NB4 (cell line): ENCODE data around the gene OBSL1.

ENCODE experiments used
- DNase-seq: peaks from one replicate; pipeline ENCODE4 v3.0.0; 2010; ENCODE audit warnings: low read depth
- H3K4me3 ChIP-seq: one replicate; pipeline ENCODE4 v1.5.1; 2011; ENCODE audit warnings: mild to moderate bottlenecking, low read depth, low read length, moderate library complexity
- CTCF ChIP-seq: IDR thresholded peaks from one replicate; pipeline ENCODE4 v1.5.1; 2012; ENCODE audit warnings: low read depth, low read length
- MAX ChIP-seq: IDR thresholded peaks from 2 replicates; pipeline ENCODE4 v1.6.1; 2011; ENCODE audit warnings: low read depth, low read length
- MYC ChIP-seq: IDR thresholded peaks from 2 replicates; pipeline ENCODE4 v1.6.1; 2011; ENCODE audit warnings: low read depth, low read length
- POLR2A ChIP-seq: IDR thresholded peaks from 2 replicates; pipeline ENCODE4 v1.6.1; 2011; ENCODE audit warnings: mild to moderate bottlenecking; ENCODE audit not compliant: insufficient read length; ENCODE audit errors: extremely low read depth

The OBSL1 gene

DNA sequence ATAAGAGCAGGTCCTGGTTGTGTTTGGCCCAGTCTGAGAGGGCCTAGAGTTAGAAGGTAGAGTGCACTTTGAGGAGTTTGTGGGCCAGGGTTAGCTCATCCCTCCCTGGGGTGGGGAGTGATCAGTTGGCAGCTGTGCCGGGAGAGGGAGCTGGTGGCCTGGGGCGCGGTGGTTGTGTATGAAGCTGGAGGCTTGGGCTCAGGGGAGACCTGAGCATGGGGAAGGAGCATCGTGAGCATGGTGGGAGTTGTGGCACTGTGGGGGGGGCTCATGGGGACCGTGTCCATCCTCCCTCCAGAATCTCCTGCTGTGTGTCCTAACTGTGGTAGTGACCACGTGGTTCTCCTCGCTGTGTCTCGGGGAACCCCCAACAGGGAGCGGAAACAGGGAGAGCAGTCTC is 40.0 kb upstream of the OBSL1 start:
- no peak for DNase-seq
- no peak overlapping the region for H3K4me3 ChIP-seq
- TF ChIP-seq POLR2A (no peak), MAX (no peak), CTCF (no peak), MYC (no peak)

- no peak overlapping the region for H3K4me3 ChIP-seq
- DNase-seq, result no peak
- TF ChIP-seq MYC (no peak), POLR2A (no peak), CTCF (no peak), MAX (no peak)
Measured at GRCh38 chr2:219609149-219609750, 37.9 kb upstream of the OBSL1 start.

GRCh38 chr2:219608399-219608964 is 37.1 kb upstream of the OBSL1 start:
- H3K4me3 ChIP-seq, result no peak overlapping the region
- DNase-seq, result no peak
- TF ChIP-seq CTCF (no peak), MAX (no peak), POLR2A (no peak), MYC (no peak)

DNA sequence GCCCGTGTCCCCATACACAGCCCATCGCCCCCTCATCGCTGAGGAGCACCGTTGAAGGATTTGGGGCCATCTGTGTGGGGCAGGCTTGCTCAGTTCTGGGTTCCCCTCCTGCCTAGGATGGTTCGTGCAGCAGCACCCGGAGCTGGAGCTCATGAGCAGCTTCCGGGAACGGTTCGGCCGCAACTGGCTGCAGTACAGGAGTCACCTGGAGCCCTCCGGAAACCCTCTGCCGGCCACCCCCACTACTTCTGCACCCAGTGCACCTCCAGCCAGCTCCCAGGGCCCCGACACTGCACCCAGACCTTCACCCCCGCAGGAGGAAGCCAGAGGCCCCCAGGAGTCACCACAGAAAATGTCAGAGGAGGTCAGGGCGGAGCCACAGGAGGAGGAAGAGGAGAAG is 36.6 kb upstream of the OBSL1 start:
- TF ChIP-seq MYC, result no peak
- no peak for TF ChIP-seq POLR2A
- TF ChIP-seq MAX, result no peak
- no peak for TF ChIP-seq CTCF
- H3K4me3 ChIP-seq, result no peak overlapping the region
- DNase-seq, result no peak

DNA sequence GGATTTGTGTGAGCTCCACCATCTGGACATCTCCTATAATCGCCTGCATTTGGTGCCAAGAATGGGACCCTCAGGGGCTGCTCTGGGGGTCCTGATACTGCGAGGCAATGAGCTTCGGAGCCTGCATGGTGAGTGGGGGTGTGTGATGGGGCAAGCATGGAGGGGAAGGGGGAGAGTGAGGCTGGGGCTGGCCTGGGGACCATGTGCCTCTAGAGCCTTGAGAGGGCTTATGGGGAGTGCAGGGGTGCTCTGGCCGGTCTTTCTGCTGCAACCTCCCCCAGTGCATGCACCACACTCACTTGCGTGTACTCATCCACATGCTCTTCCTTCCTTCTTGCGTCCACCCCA is 34.2 kb upstream of the OBSL1 start:
- DNase-seq, result no peak
- TF ChIP-seq MAX (no peak), POLR2A (no peak), CTCF (no peak), MYC (no peak)
- H3K4me3 ChIP-seq, result no peak overlapping the region

GRCh38 chr2:219603771-219604170 is 32.4 kb upstream of the OBSL1 start:
- H3K4me3 ChIP-seq, result no peak overlapping the region
- peak; percentile 72 for DNase-seq

More at GRCh38 chr2:219603771-219604170, 32.4 kb upstream of the OBSL1 start:
- TF ChIP-seq MAX, result no peak
- no peak for TF ChIP-seq CTCF
- TF ChIP-seq MYC, result no peak
- TF ChIP-seq POLR2A, result no peak
